Transverse colon (tissue), 4 donors: ENCODE measurements around the gene ICE2.

Experiments
- EP300 ChIP-seq: sonication (generic); formaldehyde crosslinking; IDR thresholded peaks from one replicate; pipeline ENCODE4 v1.6.1; 2017; ENCODE audit warnings: antibody characterized with exemption, low read depth
- POLR2A ChIP-seq: fragments of 450-650 bp; IDR thresholded peaks from one replicate; pipeline ENCODE4 v1.6.1; 2016; ENCODE audit warnings: antibody characterized with exemption, mild to moderate bottlenecking, moderate library complexity
- POLR2AphosphoS5 ChIP-seq, 3 donors: sonication (generic); formaldehyde crosslinking; IDR thresholded peaks; one replicate each; pipeline ENCODE4 v1.6.1; 2016; ENCODE audit warnings: antibody characterized with exemption in 3 of 3
- TF ChIP-seq, protein P1 (sequence below), 5 experiments: fragments of 200-600 bp in 3 of 5; fragments of 450-650 bp in 2 of 5; sonication (generic) in 3 of 5; IDR thresholded peaks; 1 replicate in 2 of 5; 2 replicates in 3 of 5; pipeline ENCODE4 v1.5.1; 2016 to 2017; ENCODE audit warnings: antibody characterized with exemption in 5 of 5, inconsistent platforms in 3 of 5, mild to moderate bottlenecking in 2 of 5, moderate library complexity in 1 of 5

DNA sequence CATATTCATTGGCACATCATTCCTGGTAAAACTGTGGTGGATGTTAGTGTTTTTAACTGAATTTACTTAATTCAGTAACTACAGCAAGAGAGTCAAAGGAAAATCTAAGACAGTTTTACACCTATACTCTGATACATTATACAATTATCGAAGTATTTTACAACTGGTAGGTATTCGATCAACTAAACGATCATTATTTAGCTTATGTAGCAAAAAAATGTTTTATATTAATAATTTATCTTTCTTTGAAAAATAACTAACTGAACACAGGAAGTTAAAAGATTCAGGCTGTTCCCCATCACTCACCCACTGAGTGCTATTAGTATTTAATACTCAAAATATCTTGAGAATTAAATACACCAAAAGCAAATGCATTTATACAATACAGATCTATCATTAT lies 21.0 kb downstream of the ICE2 start:
- TF ChIP-seq, protein P1, sequence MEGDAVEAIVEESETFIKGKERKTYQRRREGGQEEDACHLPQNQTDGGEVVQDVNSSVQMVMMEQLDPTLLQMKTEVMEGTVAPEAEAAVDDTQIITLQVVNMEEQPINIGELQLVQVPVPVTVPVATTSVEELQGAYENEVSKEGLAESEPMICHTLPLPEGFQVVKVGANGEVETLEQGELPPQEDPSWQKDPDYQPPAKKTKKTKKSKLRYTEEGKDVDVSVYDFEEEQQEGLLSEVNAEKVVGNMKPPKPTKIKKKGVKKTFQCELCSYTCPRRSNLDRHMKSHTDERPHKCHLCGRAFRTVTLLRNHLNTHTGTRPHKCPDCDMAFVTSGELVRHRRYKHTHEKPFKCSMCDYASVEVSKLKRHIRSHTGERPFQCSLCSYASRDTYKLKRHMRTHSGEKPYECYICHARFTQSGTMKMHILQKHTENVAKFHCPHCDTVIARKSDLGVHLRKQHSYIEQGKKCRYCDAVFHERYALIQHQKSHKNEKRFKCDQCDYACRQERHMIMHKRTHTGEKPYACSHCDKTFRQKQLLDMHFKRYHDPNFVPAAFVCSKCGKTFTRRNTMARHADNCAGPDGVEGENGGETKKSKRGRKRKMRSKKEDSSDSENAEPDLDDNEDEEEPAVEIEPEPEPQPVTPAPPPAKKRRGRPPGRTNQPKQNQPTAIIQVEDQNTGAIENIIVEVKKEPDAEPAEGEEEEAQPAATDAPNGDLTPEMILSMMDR (IDR thresholded peaks at IDR 0.05) = no peak
- TF ChIP-seq EP300 = no peak
- no peak for TF ChIP-seq POLR2A
- no peak for TF ChIP-seq POLR2AphosphoS5 (IDR thresholded peaks at IDR 0.05)
